HG03025 (cell line): ENCODE measurements around the gene CACNA2D1.

ENCODE experiments used
- ATAC-seq: cut with Tn5 transposase; IDR thresholded peaks from one replicate; pipeline ENCODE4 v1.9.1; 2021; ENCODE audit warnings: mild to moderate bottlenecking, moderate library complexity; ENCODE audit not compliant: unreplicated experiment, low FRiP score

Gene CACNA2D1

GRCh38 chr7:82348251-82348650, 95.3 kb downstream of the CACNA2D1 start:
- no peak for ATAC-seq

DNA sequence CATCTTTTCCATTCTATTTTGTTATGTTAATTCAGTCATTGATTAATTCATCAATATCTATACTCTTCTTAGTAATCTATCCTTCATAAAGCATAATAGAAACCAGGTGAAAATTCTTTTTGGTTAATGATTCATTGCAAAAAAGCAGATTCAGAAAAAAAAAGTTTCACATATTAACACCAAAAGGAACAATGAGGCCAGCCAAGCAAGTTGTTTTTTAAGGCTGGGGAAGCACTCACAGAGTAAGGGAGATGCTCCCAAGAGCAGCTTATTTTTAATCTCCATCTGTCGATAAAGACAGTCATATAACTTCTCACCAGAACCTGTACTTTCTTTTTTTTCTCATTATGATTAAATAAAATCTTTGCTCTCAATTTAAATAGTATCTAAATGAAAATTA, 95.8 kb downstream of the CACNA2D1 start:
- no peak for ATAC-seq

- ATAC-seq = no peak
Measured at GRCh38 chr7:82345886-82346285, 97.7 kb downstream of the CACNA2D1 start.

DNA sequence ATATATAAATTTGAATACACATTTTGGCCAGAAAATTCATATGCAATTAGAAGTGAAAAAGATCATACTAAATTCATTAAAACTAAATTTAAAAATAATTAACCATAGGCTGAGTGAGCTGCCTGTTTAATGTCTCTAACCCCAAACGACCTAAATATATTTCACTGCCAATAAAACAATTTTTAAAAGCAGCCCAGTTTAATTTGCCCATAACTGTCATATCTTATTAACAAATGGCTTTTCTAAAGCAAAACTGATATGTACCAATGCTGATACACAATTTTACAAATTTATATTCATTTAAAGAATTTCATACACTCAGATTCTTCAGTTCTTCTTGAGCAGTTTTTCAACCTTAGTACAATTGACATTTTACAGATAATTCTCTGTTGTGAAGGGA, 99.9 kb downstream of the CACNA2D1 start:
- ATAC-seq = no peak

GRCh38 chr7:82339958-82340357, 103.6 kb downstream of the CACNA2D1 start:
- no peak for ATAC-seq

GRCh38 chr7:82335927-82336326, 107.7 kb downstream of the CACNA2D1 start:
- no peak for ATAC-seq

DNA sequence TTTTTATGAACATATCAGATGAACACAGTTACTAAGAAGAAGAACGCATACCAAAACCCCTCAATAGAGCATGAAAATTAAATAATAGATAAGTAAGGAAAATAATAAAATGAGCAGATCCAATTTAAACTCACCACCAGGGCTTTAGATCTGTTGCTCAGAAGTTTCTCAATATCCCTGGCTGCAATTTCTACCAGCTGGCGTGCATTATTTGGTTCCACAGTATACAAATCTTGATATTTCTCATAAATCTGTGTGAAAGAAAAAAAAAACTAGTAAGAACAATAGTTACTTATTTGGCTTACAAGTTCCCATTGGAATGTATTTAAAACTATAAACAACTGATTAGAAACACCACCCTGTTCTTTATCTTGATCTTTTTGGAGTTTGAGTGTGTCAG, 108.6 kb downstream of the CACNA2D1 start:
- no peak for ATAC-seq

- no peak for ATAC-seq
Measured at GRCh38 chr7:82331234-82331633, 112.3 kb downstream of the CACNA2D1 start.

- ATAC-seq = no peak
Measured at GRCh38 chr7:82330706-82331215, 112.8 kb downstream of the CACNA2D1 start.

DNA sequence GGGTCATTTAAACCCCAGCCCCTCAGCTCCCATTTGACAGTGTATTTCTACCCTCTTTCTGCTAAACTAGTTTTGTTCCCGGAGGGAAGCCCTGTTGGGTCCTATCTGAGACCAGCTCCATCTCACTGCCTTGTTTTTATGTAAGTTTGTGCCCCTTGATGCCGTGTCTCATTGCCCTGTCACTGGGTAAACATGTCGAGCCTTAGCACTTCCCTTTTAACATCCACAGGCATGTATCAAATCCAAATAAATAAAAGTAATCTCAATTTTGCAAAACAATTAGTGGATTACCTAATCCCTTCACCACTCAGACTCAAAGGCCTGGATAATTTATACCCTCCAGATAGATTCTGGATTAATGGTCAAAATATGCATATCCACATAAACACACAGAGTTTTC, 115.7 kb downstream of the CACNA2D1 start:
- no peak for ATAC-seq

GRCh38 chr7:82325416-82325815, 118.2 kb downstream of the CACNA2D1 start:
- no peak for ATAC-seq

DNA sequence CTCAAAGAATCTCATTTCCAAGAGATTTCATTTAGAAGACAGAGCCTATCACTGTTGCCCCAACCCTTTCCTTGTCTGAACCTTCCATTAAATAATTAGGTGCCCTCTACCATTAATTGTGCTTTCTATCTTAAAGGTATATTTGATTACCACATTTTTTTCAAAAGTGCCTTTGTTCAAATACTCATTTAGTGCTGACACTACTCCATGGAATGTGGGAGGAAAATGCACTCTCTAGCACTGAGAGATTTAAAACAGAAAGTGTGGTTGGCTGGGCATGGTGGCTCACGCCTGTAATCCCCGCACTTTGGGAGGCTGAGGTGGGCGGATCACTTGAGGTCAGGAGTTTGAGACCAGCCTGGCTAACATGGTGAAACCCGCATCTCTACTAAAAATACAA, 119.8 kb downstream of the CACNA2D1 start:
- ATAC-seq = no peak

DNA sequence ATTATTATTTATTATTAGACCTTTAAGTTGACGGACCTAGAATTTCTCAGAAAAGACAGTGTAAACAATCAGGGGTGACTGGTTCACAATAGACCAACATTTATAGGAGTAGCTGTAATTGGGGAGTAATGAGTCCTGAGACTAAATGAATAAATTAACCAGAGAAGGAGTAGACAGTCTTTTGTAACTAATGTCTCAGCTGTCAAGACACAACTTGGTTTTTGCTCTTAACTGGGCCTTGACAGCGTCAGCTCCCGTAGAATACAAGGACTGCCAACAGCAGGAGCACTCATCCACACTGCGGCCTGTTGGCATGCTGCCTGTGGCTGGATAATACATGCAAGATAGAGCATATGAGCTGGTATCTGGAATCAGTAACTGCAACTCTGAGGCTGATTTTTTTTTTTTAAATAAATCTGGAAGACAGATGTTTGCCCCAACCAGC, 123.9 kb downstream of the CACNA2D1 start:
- ATAC-seq = no peak

DNA sequence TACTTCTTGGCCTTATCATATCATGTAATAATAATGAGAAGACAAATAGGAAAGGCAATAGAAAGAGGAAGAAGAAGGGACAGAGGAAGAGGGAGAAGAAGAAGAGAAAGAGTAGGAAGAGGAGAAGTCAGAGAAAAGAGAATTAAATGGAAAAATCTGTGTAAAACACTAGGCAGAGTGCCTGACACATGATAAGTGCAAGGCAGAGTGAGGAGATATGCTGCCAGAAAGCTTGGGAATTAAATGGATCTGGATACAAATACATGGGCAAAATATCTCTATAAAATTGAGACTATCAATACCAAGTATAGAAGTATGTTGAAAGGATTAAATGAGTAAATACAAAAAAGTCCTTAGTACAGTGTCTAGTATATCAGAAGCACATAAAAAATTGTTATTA, 124.8 kb downstream of the CACNA2D1 start:
- ATAC-seq = no peak

GRCh38 chr7:82317760-82318159, 125.8 kb downstream of the CACNA2D1 start:
- no peak for ATAC-seq

DNA sequence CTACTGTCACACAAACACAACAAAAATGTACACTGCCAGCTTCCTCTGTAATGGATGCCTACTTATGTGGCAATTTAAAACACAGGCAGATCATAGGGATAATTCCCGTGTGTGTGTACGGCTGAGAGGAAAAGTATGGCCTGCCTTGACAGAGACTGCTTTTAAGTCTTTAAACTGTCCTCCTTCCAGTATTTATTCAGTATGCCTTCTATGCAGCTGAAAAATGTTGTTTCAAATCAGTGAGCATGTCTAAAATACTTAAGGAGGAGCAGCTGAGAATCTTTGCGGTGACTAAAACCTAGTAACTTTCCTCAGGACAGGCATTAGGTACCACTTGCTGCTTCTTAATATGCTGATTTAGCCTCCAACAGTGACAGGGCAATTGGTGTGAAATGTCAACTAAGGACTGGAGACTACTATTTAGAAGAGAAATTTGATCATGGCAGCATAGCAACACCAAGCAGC, 126.3 kb downstream of the CACNA2D1 start:
- no peak for ATAC-seq

GRCh38 chr7:82313269-82313668, 130.3 kb downstream of the CACNA2D1 start:
- ATAC-seq = no peak

- ATAC-seq = no peak
Measured at GRCh38 chr7:82312646-82313045, 130.9 kb downstream of the CACNA2D1 start.

DNA sequence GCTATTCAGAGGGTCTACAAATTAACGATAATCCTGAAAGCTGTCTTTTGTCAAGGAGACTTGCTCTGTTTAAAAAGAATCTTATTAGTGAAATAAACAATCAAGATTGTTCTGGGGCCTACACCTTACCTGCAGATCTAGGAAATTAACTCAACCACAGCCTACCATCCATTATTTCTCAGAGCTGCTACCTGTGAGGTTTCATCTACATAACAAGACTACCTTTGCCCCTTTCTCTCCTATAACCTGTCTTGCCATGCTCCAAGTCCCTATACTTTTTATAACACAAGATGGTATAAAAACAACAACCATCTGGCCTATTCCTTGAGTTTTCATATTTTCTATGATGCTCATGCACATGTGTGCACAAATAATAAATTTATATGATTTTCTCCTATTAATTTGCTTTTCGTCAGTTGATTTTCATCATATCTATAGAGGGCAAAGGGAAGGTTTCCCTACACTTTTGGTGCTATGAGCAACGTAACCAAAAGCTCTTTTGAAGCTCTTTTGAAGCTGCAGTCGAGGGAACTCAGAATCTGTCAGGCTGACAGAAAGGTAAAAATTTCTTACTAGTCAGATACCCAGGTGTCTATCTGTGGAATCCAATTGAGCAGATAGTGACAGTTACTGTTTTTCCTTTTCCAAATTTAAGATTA, 138.1 kb downstream of the CACNA2D1 start:
- no peak for ATAC-seq

DNA sequence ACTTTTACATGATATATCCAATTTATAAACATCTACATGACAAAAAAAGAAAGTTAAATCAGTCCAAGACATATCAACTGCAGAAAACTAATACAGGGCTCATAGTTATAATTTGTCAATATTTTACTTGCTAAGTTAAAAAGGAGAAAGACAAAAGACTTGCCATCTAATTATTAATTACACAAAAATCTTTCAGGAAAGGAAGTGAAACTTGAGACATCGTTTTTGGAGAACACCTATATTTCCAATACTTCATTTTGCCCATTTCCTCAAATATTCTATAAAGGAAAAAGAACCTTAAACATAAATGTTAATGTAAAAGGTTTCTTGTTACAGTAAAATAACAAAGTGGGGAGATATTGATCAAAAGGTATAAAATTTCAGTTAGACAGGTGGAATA, 148.7 kb downstream of the CACNA2D1 start:
- ATAC-seq = no peak

DNA sequence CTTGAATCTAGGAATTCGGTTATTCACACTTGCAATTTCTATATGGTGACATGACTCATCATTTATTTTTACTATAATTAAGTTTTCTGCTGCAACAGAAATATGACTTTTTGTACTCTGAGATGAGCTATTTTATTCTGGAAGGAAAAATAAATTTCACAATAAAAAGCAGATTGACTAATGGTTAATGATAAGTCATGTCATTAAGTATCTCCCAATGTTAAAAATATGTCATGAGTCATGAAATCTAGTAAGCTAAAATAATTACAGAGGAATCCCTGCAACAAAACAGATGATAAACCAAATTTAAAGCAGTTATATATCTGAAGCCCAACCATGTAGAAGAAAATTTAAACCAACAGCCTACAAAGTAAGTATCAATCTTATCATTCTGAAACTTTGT, 149.2 kb downstream of the CACNA2D1 start:
- no peak for ATAC-seq

DNA sequence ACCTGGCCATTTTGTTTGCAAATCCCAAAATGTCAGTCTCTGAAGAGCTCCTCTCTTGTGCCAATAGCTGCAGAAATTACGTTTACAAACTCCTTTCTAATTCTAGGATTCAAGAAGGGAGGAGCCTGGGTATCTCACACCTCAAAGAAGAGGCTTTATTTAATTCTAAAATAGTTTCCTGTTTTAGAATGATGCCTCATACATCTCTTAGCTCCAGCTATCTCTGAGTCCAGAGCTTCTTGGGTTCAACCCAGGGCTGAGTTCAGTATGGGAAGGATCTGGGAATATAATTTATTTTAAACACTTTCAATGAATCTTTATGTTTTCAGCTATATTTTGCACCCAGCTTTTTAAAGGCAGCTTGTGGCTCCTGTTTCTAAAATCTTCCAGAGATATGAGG, 150.1 kb downstream of the CACNA2D1 start:
- ATAC-seq = no peak

GRCh38 chr7:82291931-82292330, 151.6 kb downstream of the CACNA2D1 start:
- no peak for ATAC-seq
